DOHH2 (cell line): ENCODE data around the gene MUC2.

Experiments
- EZH2phosphoT487 ChIP-seq: fragments of 200-600 bp; sonication (generic); IDR thresholded peaks from 2 replicates; pipeline ENCODE4 v1.6.1; 2017; ENCODE audit warnings: borderline replicate concordance, mild to moderate bottlenecking, antibody characterized with exemption, low read length, moderate library complexity, mixed read lengths
- TF ChIP-seq, protein P1 (sequence below): fragments of 200-600 bp; sonication (generic); IDR thresholded peaks from one replicate; pipeline ENCODE4 v1.5.1; 2014; ENCODE audit warnings: antibody characterized with exemption, mild to moderate bottlenecking, low read depth, low read length; ENCODE audit not compliant: poor library complexity, severe bottlenecking

GRCh38 chr11:1083621-1084551 lies 9.2 kb downstream of the MUC2 start:
- TF ChIP-seq, protein P1, sequence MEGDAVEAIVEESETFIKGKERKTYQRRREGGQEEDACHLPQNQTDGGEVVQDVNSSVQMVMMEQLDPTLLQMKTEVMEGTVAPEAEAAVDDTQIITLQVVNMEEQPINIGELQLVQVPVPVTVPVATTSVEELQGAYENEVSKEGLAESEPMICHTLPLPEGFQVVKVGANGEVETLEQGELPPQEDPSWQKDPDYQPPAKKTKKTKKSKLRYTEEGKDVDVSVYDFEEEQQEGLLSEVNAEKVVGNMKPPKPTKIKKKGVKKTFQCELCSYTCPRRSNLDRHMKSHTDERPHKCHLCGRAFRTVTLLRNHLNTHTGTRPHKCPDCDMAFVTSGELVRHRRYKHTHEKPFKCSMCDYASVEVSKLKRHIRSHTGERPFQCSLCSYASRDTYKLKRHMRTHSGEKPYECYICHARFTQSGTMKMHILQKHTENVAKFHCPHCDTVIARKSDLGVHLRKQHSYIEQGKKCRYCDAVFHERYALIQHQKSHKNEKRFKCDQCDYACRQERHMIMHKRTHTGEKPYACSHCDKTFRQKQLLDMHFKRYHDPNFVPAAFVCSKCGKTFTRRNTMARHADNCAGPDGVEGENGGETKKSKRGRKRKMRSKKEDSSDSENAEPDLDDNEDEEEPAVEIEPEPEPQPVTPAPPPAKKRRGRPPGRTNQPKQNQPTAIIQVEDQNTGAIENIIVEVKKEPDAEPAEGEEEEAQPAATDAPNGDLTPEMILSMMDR: no peak
- no peak for TF ChIP-seq EZH2phosphoT487
